ENCODE results near the gene DNAJC11.

DNA sequence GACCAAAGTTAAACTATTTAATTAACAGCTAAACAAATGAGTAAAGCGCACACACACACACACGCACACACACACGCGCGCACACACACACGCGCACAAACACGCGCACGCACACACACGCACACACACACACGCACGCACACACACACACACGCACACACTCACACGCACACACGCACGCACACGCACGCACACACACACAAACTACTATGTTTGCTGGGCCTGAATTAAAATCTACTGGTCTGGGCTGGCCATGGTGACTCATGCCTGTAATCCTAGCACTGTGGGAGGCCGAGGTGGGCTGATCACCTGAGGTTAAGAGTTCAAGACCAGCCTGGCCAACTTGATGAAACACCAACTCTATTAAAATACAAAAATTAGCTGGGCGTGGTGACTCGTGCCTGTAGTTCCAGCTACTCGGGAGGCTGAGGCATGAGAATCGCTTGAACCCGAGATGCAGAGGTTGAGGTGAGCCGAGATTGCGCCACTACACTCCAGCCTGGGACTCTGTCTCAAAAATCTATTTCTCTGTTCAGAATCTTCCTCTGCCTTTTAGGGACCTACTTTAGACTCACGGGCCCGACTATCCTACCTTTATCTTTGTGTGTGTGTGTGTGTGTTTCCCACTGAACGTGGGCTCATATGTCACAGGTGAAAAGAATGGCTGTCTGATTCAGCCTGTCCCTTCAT, 37.5 kb upstream of the DNAJC11 start:
- TF ChIP-seq, protein P1, sequence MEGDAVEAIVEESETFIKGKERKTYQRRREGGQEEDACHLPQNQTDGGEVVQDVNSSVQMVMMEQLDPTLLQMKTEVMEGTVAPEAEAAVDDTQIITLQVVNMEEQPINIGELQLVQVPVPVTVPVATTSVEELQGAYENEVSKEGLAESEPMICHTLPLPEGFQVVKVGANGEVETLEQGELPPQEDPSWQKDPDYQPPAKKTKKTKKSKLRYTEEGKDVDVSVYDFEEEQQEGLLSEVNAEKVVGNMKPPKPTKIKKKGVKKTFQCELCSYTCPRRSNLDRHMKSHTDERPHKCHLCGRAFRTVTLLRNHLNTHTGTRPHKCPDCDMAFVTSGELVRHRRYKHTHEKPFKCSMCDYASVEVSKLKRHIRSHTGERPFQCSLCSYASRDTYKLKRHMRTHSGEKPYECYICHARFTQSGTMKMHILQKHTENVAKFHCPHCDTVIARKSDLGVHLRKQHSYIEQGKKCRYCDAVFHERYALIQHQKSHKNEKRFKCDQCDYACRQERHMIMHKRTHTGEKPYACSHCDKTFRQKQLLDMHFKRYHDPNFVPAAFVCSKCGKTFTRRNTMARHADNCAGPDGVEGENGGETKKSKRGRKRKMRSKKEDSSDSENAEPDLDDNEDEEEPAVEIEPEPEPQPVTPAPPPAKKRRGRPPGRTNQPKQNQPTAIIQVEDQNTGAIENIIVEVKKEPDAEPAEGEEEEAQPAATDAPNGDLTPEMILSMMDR (IDR thresholded peaks at IDR 0.05; ENCODE audit: low read depth, low read length): no peak
- TF ChIP-seq POLR2A (IDR thresholded peaks at IDR 0.05; ENCODE audit: extremely low read depth, insufficient read length): no peak
- TF ChIP-seq, protein P2, sequence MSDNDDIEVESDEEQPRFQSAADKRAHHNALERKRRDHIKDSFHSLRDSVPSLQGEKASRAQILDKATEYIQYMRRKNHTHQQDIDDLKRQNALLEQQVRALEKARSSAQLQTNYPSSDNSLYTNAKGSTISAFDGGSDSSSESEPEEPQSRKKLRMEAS (IDR thresholded peaks at IDR 0.05; ENCODE audit: low read depth, low read length): no peak

Measured in NB4 (cell line).